ENCODE data around the gene HSD17B2.

- TF ChIP-seq CTCF (IDR thresholded peaks at IDR 0.05; ENCODE audit: insufficient read depth, low read length) (no peak), POLR2AphosphoS5 (IDR thresholded peaks at IDR 0.05; ENCODE audit: low read depth) (no peak), SPI1 (IDR thresholded peaks at IDR 0.05; ENCODE audit: borderline replicate concordance, low read depth) (no peak), GABPA (IDR thresholded peaks at IDR 0.05; ENCODE audit: low read depth) (no peak), REST (IDR thresholded peaks at IDR 0.05; ENCODE audit: insufficient replicate concordance, low read depth) (no peak)
Observed at GRCh38 chr16:82045465-82045864, 10.4 kb downstream of the HSD17B2 start.
